IMR-90 (cell line): ENCODE results near the gene PKD1L1. TPM values are rescaled to one million over a fixed set of nuclear protein-coding genes. Genes with fewer than 3 reads are reported as not detected.

Experiments
- ATAC-seq: fragments of 200-7000 bp; cut with Tn5 transposase; 2 replicates; pipeline ENCODE4 v1.9.1; 2020; ENCODE audit warnings: low read depth, mild to moderate bottlenecking, moderate library complexity
- BruUV-seq: library from RNA; stranded (reverse); fragments of 400-500 nt; replicated peaks from 2 replicates; lab custom pipeline; 2021; lab: Mats Ljungman, UMichigan
- CTCF ChIA-PET: fragments of 300-600 bp; formaldehyde crosslinking; extraction: SDS; loops from one replicate; lab custom pipeline; 2021; ENCODE audit warnings: antibody characterized with exemption; lab: Yijun Ruan, JAX
- POLR2A ChIA-PET: fragments of 300-600 bp; sonication (Branson Sonifier 250); formaldehyde crosslinking; loops from one replicate; lab custom pipeline; 2022; ENCODE audit warnings: antibody characterized with exemption; ENCODE audit not compliant: unreplicated experiment; lab: Charles Lee
- DNase-seq: peaks from one replicate; pipeline ENCODE4 v3.0.0; 2013
- H2AFZ ChIP-seq: replicated peaks from 2 replicates; pipeline ENCODE3; 2013; ENCODE audit warnings: low read length, mild to moderate bottlenecking; ENCODE audit not compliant: poor library complexity
- H2AK5ac ChIP-seq: 2 replicates; pipeline ENCODE4 v1.6.1; 2013; ENCODE audit warnings: low read depth, low read length, inconsistent platforms
- H2AK9ac ChIP-seq: replicated peaks from 2 replicates; pipeline ENCODE3; 2013; ENCODE audit warnings: mild to moderate bottlenecking, low read depth, low read length, moderate library complexity; ENCODE audit not compliant: poor library complexity
- H2BK120ac ChIP-seq: 2 replicates; pipeline ENCODE4 v1.6.1; 2013; ENCODE audit warnings: low read depth, low read length, inconsistent platforms
- H2BK15ac ChIP-seq: 3 replicates; pipeline ENCODE4 v1.6.1; 2013; ENCODE audit warnings: low read depth, low read length, inconsistent platforms
- H2BK20ac ChIP-seq: 2 replicates; pipeline ENCODE4 v1.6.1; 2013; ENCODE audit warnings: low read depth, mild to moderate bottlenecking, inconsistent platforms, low read length, moderate library complexity
- H2BK5ac ChIP-seq: 2 replicates; pipeline ENCODE4 v1.6.1; 2013; ENCODE audit warnings: mild to moderate bottlenecking, low read depth, low read length, inconsistent platforms; ENCODE audit not compliant: poor library complexity, severe bottlenecking
- H3K14ac ChIP-seq: replicated peaks from 2 replicates; pipeline ENCODE4 v1.6.1; 2013; ENCODE audit warnings: low read depth, low read length, inconsistent platforms
- H3K18ac ChIP-seq: 2 replicates; pipeline ENCODE4 v1.6.1; 2013; ENCODE audit warnings: low read depth, low read length, control low read depth
- H3K23ac ChIP-seq: 2 replicates; pipeline ENCODE4 v1.6.1; 2013; ENCODE audit warnings: low read depth, low read length, inconsistent platforms
- H3K27ac ChIP-seq: 2 replicates; pipeline ENCODE4 v1.5.1; 2013; ENCODE audit warnings: mild to moderate bottlenecking, control low read depth, low read length; ENCODE audit not compliant: insufficient read depth
- H3K27me3 ChIP-seq: 2 replicates; pipeline ENCODE4 v1.6.1; 2013; ENCODE audit warnings: low read length; ENCODE audit not compliant: control insufficient read depth, insufficient read depth
- H3K36me3 ChIP-seq: 2 replicates; pipeline ENCODE4 v1.6.1; 2013; ENCODE audit warnings: low read length, mixed read lengths; ENCODE audit not compliant: control insufficient read depth, insufficient read depth
- H3K4ac ChIP-seq: 2 replicates; pipeline ENCODE4 v1.6.1; 2013; ENCODE audit warnings: low read depth, low read length, inconsistent platforms
- H3K4me1 ChIP-seq: 2 replicates; pipeline ENCODE4 v1.6.1; 2013; ENCODE audit warnings: low read length, mixed read lengths; ENCODE audit not compliant: control insufficient read depth, insufficient read depth
- H3K4me2 ChIP-seq: 2 replicates; pipeline ENCODE4 v1.6.1; 2013; ENCODE audit warnings: low read depth, mild to moderate bottlenecking, control low read depth, low read length, moderate library complexity
- H3K4me3 ChIP-seq: 2 replicates; pipeline ENCODE4 v1.5.1; 2013; ENCODE audit warnings: low read depth, mild to moderate bottlenecking, control low read depth, low read length, moderate library complexity; ENCODE audit not compliant: insufficient read depth
- H3K56ac ChIP-seq: 2 replicates; pipeline ENCODE4 v1.6.1; 2013; ENCODE audit warnings: low read length, inconsistent platforms; ENCODE audit not compliant: insufficient read depth; ENCODE audit errors: extremely low read depth
- H3K79me1 ChIP-seq, 2 experiments: 2 replicates each; pipeline ENCODE4 v1.6.1; 2013; ENCODE audit warnings: low read length in 2 of 2, inconsistent platforms in 1 of 2, low read depth in 1 of 2
- H3K9ac ChIP-seq: 2 replicates; pipeline ENCODE4 v1.6.1; 2013; ENCODE audit warnings: low read depth, low read length, control low read depth
- H3K9me1 ChIP-seq: 2 replicates; pipeline ENCODE4 v1.6.1; 2013; ENCODE audit warnings: low read length, inconsistent platforms; ENCODE audit not compliant: insufficient read depth
- H3K9me3 ChIP-seq: 2 replicates; pipeline ENCODE4 v1.6.1; 2013; ENCODE audit warnings: low read length; ENCODE audit not compliant: control insufficient read depth, insufficient read depth
- H4K20me1 ChIP-seq: 2 replicates; pipeline ENCODE4 v1.6.1; 2013; ENCODE audit warnings: low read length, inconsistent platforms; ENCODE audit not compliant: insufficient read depth
- H4K5ac ChIP-seq: 2 replicates; pipeline ENCODE4 v1.6.1; 2013; ENCODE audit warnings: mild to moderate bottlenecking, low read depth, low read length, control low read depth
- H4K8ac ChIP-seq, 2 experiments: 2 replicates each; pipeline ENCODE4 v1.6.1; 2013; ENCODE audit warnings: low read depth in 2 of 2, low read length in 2 of 2, control low read depth in 1 of 2, inconsistent platforms in 1 of 2
- H4K91ac ChIP-seq: 2 replicates; pipeline ENCODE4 v1.6.1; 2013; ENCODE audit warnings: low read depth, low read length, inconsistent platforms; ENCODE audit not compliant: insufficient read depth
- BHLHE40 ChIP-seq: fragments of 150-350 bp; IDR thresholded peaks from 2 replicates; pipeline ENCODE4 v1.6.1; 2016; ENCODE audit warnings: mild to moderate bottlenecking, low read depth, low read length
- CEBPB ChIP-seq: IDR thresholded peaks from 2 replicates; pipeline ENCODE4 v1.6.1; 2012; ENCODE audit warnings: low read depth, low read length, improper control_type of control experiment
- CHD1 ChIP-seq: IDR thresholded peaks from 2 replicates; pipeline ENCODE4 v1.6.1; 2012; ENCODE audit warnings: low read depth, low read length, improper control_type of control experiment
- FOS ChIP-seq: fragments of 150-350 bp; IDR thresholded peaks from 2 replicates; pipeline ENCODE4 v1.6.1; 2016; ENCODE audit warnings: low read depth, low read length
- MAFK ChIP-seq: IDR thresholded peaks from 2 replicates; pipeline ENCODE4 v1.6.1; 2012; ENCODE audit warnings: low read depth, low read length, improper control_type of control experiment
- MAZ ChIP-seq: IDR thresholded peaks from 2 replicates; pipeline ENCODE4 v1.6.1; 2012; ENCODE audit warnings: low read depth, mild to moderate bottlenecking, low read length, improper control_type of control experiment, moderate library complexity, borderline replicate concordance
- MXI1 ChIP-seq: IDR thresholded peaks from 2 replicates; pipeline ENCODE4 v1.6.1; 2012; ENCODE audit warnings: low read depth, mild to moderate bottlenecking, low read length, moderate library complexity, borderline replicate concordance
- NFE2L2 ChIP-seq: fragments of 150-350 bp; IDR thresholded peaks from 2 replicates; pipeline ENCODE4 v1.6.1; 2016; ENCODE audit warnings: low read depth, mild to moderate bottlenecking, low read length
- POLR2A ChIP-seq: IDR thresholded peaks from 2 replicates; pipeline ENCODE4 v1.6.1; 2012; ENCODE audit warnings: mild to moderate bottlenecking, low read depth, low read length
- RAD21 ChIP-seq: IDR thresholded peaks from 2 replicates; pipeline ENCODE4 v1.6.1; 2012; ENCODE audit warnings: low read length, improper control_type of control experiment
- RCOR1 ChIP-seq: IDR thresholded peaks from 2 replicates; pipeline ENCODE4 v1.6.1; 2012; ENCODE audit warnings: mild to moderate bottlenecking, low read length, improper control_type of control experiment; ENCODE audit not compliant: insufficient replicate concordance
- RFX5 ChIP-seq: IDR thresholded peaks from 2 replicates; pipeline ENCODE4 v1.8.0; 2012; ENCODE audit warnings: low read depth, mild to moderate bottlenecking, low read length, moderate library complexity
- SMC3 ChIP-seq: fragments of 150-350 bp; IDR thresholded peaks from 2 replicates; pipeline ENCODE4 v1.6.1; 2016; ENCODE audit warnings: low read depth, mild to moderate bottlenecking, antibody characterized with exemption, low read length, moderate library complexity
- WGBS, 2 experiments: methylation state at CpG; one replicate each; pipeline versions ENCODE4 v1.1.5 to v1.1.7; 2013; ENCODE audit warnings: missing lambda C conversion rate in 2 of 2; ENCODE audit not compliant: insufficient read length in 1 of 2; ENCODE audit errors: extremely low coverage in 2 of 2; 5-methylcytosine and 5-hydroxymethylcytosine counted together
- dilution Hi-C: fragments of 300-500 bp; cut with HindIII; formaldehyde crosslinking; loops from one replicate; pipeline ENCODE4 v1.14.3; 2018; ENCODE audit warnings: low sequenced_read_pairs; ENCODE audit not compliant: unreplicated experiment
- in situ Hi-C: fragments of 300-500 bp; cut with MboI; formaldehyde crosslinking; loops from 3 replicates; pipeline ENCODE4 v1.14.3; 2019; ENCODE audit warnings: low sequenced_read_pairs, inconsistent platforms, mixed read lengths
- intact Hi-C: fragments of 100-400 bp; cut with micrococcal nuclease; formaldehyde crosslinking; loops from 2 replicates; pipeline ENCODE4 v1.10.0; 2022
- polyA plus RNA-seq, 3 experiments: library from polyadenylated mRNA; depleted of rRNA; stranded (reverse); fragments of >200 nt; gene quantifications; 2 replicates each; pipeline ENCODE4 v1.2.3, GENCODE V29; 2012; ENCODE audit warnings: low replicate concordance in 1 of 3
- total RNA-seq: library from RNA; depleted of rRNA; stranded (reverse); fragments of >200 nt; gene quantifications from 2 replicates; pipeline ENCODE4 v1.2.3, GENCODE V29; 2012
- TF ChIP-seq, protein P1 (sequence below): fragments of 150-350 bp; IDR thresholded peaks from 2 replicates; pipeline ENCODE4 v1.6.1; 2016; ENCODE audit warnings: low read depth, mild to moderate bottlenecking, low read length, moderate library complexity, borderline replicate concordance
- TF ChIP-seq, protein P2 (sequence below): fragments of 150-350 bp; IDR thresholded peaks from 2 replicates; pipeline ENCODE4 v1.6.1; 2017; ENCODE audit warnings: mild to moderate bottlenecking, antibody characterized with exemption, low read length, low read depth
- TF ChIP-seq, protein P3 (sequence below): conservative IDR thresholded peaks from 2 replicates; pipeline ENCODE4 v1.5.1; 2012; ENCODE audit warnings: mild to moderate bottlenecking, low read depth, low read length, improper control_type of control experiment

PKD1L1 gene
- total and polyA plus RNA-seq, 2 of the 4 experiments (the other 2 are of a cell fraction), result under 0.01 to 0.15 TPM

DNA sequence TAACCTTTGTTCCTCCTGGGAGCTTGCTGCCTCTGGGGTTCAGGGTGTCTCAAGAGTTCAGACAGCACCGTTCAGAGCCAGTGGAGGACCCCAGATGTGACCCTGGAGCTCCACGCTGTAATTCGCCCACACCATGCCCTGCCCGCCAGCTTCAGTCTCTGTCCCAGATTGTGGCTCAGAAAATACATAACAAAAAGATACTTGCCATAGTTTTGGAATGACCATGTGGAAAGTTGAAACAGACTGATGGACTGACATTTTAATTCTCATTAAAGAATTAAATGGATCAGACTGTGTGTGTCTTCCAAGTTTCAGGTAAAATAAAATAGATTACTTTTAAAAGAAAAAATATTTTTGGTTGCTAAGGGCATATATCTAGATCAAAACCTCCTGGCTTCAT lies 191.6 kb downstream of the PKD1L1 start:
- Histone ChIP-seq H3K9me3 (no peaks in the 10 kb centered on the region), H3K4me2 (no peak overlapping the region), H4K91ac (peak overlapping the region; percentile 65), H3K18ac (peak overlapping the region; percentile 70; the same call in 1 of the 2 replicates), H3K4me3 (no peak overlapping the region), H3K79me1 (no peaks in the 10 kb centered on the region), H3K56ac (no peak overlapping the region), H2AK5ac (no peak overlapping the region), H2BK15ac (peak overlapping the region; percentile 70; the same call in 1 of the 3 replicates), H2AFZ (peak overlapping the region; percentile 69), H4K5ac (peak overlapping the region; percentile 72; the same call in 1 of the 2 replicates), H3K4me1 (peaks cover 14% of the 10 kb centered on the region), H3K14ac (peak overlapping the region; percentile 80), H3K23ac (no peak overlapping the region), H2BK5ac (peak overlapping the region; percentile 56), H4K20me1 (no peaks in the 10 kb centered on the region), H3K27ac (no peak overlapping the region), H3K4ac (peak overlapping the region; percentile 59; the same call in 1 of the 2 replicates), H2AK9ac (no peak overlapping the region), H3K27me3 (no peaks in the 10 kb centered on the region), H3K9me1 (peaks cover 2% of the 10 kb centered on the region), H4K8ac (peak overlapping the region in 1 of 2 experiments; percentile 75; a peak in 2 of 4 replicates), H3K36me3 (no peaks in the 10 kb centered on the region), H3K9ac (no peak overlapping the region), H2BK120ac (peak overlapping the region; percentile 82), H2BK20ac (peak overlapping the region; percentile 60; the same call in 1 of the 2 replicates)
- no TSS peak for BruUV-seq
- dilution Hi-C loops (no loop called here), in situ Hi-C loops (no loop called here), intact Hi-C loops (no loop called here)
- TF ChIP-seq, protein P1, sequence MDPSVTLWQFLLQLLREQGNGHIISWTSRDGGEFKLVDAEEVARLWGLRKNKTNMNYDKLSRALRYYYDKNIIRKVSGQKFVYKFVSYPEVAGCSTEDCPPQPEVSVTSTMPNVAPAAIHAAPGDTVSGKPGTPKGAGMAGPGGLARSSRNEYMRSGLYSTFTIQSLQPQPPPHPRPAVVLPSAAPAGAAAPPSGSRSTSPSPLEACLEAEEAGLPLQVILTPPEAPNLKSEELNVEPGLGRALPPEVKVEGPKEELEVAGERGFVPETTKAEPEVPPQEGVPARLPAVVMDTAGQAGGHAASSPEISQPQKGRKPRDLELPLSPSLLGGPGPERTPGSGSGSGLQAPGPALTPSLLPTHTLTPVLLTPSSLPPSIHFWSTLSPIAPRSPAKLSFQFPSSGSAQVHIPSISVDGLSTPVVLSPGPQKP, result no peak
- TF ChIP-seq, protein P2, sequence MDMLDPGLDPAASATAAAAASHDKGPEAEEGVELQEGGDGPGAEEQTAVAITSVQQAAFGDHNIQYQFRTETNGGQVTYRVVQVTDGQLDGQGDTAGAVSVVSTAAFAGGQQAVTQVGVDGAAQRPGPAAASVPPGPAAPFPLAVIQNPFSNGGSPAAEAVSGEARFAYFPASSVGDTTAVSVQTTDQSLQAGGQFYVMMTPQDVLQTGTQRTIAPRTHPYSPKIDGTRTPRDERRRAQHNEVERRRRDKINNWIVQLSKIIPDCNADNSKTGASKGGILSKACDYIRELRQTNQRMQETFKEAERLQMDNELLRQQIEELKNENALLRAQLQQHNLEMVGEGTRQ, result no peak
- no peak for TF ChIP-seq BHLHE40
- no peak for TF ChIP-seq MAFK
- no peak for TF ChIP-seq MAZ
- TF ChIP-seq, protein P3, sequence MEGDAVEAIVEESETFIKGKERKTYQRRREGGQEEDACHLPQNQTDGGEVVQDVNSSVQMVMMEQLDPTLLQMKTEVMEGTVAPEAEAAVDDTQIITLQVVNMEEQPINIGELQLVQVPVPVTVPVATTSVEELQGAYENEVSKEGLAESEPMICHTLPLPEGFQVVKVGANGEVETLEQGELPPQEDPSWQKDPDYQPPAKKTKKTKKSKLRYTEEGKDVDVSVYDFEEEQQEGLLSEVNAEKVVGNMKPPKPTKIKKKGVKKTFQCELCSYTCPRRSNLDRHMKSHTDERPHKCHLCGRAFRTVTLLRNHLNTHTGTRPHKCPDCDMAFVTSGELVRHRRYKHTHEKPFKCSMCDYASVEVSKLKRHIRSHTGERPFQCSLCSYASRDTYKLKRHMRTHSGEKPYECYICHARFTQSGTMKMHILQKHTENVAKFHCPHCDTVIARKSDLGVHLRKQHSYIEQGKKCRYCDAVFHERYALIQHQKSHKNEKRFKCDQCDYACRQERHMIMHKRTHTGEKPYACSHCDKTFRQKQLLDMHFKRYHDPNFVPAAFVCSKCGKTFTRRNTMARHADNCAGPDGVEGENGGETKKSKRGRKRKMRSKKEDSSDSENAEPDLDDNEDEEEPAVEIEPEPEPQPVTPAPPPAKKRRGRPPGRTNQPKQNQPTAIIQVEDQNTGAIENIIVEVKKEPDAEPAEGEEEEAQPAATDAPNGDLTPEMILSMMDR, result no peak
- no peak for TF ChIP-seq POLR2A
- no peak for TF ChIP-seq RAD21
- TF ChIP-seq MXI1, result no peak
- no peak for TF ChIP-seq SMC3
- TF ChIP-seq CHD1, result no peak
- no peak for TF ChIP-seq NFE2L2
- no peak for TF ChIP-seq RCOR1
- no peak for TF ChIP-seq RFX5
- no peak for TF ChIP-seq CEBPB
- TF ChIP-seq FOS, result no peak
- ATAC-seq (no peak), DNase-seq (no peak)
- no CpG with 5 or more reads among the region's 4 CpGs for WGBS, 2 experiments
- POLR2A ChIA-PET, result no interaction called here
- CTCF ChIA-PET, result interaction anchor here (0.6 kb wide), 1 partner anchor 22 kb away, joined by 3 read pairs; no protein-coding TSS in a partner anchor
